BLaER1 (cell line): ENCODE results near the gene AMER3.
A peak's percentile ranks its signal among the peaks of the same experiment; 100 is the strongest.
"Not testable (repeated sequence)": the region's sequence is repeated elsewhere in the genome, so short reads cannot be mapped to it uniquely, and the experiment has no call there.

ENCODE experiments used
- H3K27ac ChIP-seq: shearing (Covaris generic); formaldehyde crosslinking; 2 replicates; pipeline ENCODE4 v1.8.1; 2022
- H3K27me3 ChIP-seq: shearing (Covaris generic); formaldehyde crosslinking; 2 replicates; pipeline ENCODE4 v1.8.1; 2022
- H3K36me3 ChIP-seq: shearing (Covaris generic); formaldehyde crosslinking; 2 replicates; pipeline ENCODE4 v1.8.1; 2022
- H3K4me1 ChIP-seq: shearing (Covaris generic); formaldehyde crosslinking; 2 replicates; pipeline ENCODE4 v1.8.1; 2022
- H3K4me2 ChIP-seq: shearing (Covaris generic); formaldehyde crosslinking; 2 replicates; pipeline ENCODE4 v1.8.1; 2022
- H3K4me3 ChIP-seq: shearing (Covaris generic); formaldehyde crosslinking; 2 replicates; pipeline ENCODE4 v1.8.1; 2022
- H3K9ac ChIP-seq: shearing (Covaris generic); formaldehyde crosslinking; 2 replicates; pipeline ENCODE4 v1.8.1; 2022
- H3K9me3 ChIP-seq: shearing (Covaris generic); formaldehyde crosslinking; 2 replicates; pipeline ENCODE4 v1.8.1; 2022
- H4K20me1 ChIP-seq: shearing (Covaris generic); formaldehyde crosslinking; 2 replicates; pipeline ENCODE4 v1.8.1; 2022
- Cebpa-rat ChIP-seq: shearing (Covaris generic); IDR thresholded peaks from 2 replicates; pipeline ENCODE4 v1.8.1; 2022

The AMER3 gene

GRCh38 chr2:130755256-130756052 is at the start of gene AMER3:
TSS of gene AMER3 (plus strand) at chr2:130755540. CDS start at chr2:130762073, 6,533 bp downstream.
- no peaks in the 10 kb centered on the region for H3K9me3 ChIP-seq
- H3K4me3 ChIP-seq = peak within 1 kb of the TSS; percentile 66
- H3K27me3 ChIP-seq = peaks cover 36% of the 10 kb centered on the region
- H3K36me3 ChIP-seq = no peaks in the 10 kb centered on the region
- H3K4me2 ChIP-seq = peak within 1 kb of the TSS; percentile 95
- no peak for TF ChIP-seq Cebpa-rat
- peaks cover 9% of the 10 kb centered on the region for H3K4me1 ChIP-seq
- no peak within 1 kb of the TSS for H3K9ac ChIP-seq
- no peak within 1 kb of the TSS for H3K27ac ChIP-seq
- peaks cover 11% of the 10 kb centered on the region for H4K20me1 ChIP-seq

- not testable (repeated sequence) for H3K27ac ChIP-seq, H3K27me3 ChIP-seq
Observed at GRCh38 chr2:130714795-130715194, 40.5 kb upstream of the AMER3 start.

GRCh38 chr2:130720036-130720435 is 35.3 kb upstream of the AMER3 start:
- Histone ChIP-seq H4K20me1 (no peaks in the 10 kb centered on the region), H3K27ac (no peak overlapping the region), H3K4me2 (no peak overlapping the region), H3K27me3 (no peaks in the 10 kb centered on the region), H3K9me3 (peaks cover 23% of the 10 kb centered on the region), H3K9ac (no peak overlapping the region), H3K4me3 (no peak overlapping the region), H3K4me1 (no peaks in the 10 kb centered on the region), H3K36me3 (no peaks in the 10 kb centered on the region)
- TF ChIP-seq Cebpa-rat = no peak

More at GRCh38 chr2:130714795-130715194, 40.5 kb upstream of the AMER3 start:
- H3K4me1 ChIP-seq, H3K9ac ChIP-seq, H3K4me3 ChIP-seq, H3K36me3 ChIP-seq, H3K4me2 ChIP-seq, H3K9me3 ChIP-seq, H4K20me1 ChIP-seq: not testable (repeated sequence)

- Histone ChIP-seq H4K20me1 (no peaks in the 10 kb centered on the region), H3K4me3 (no peak overlapping the region), H3K4me2 (no peak overlapping the region), H3K36me3 (no peaks in the 10 kb centered on the region), H3K27ac (no peak overlapping the region), H3K9me3 (peaks cover 23% of the 10 kb centered on the region), H3K4me1 (no peaks in the 10 kb centered on the region), H3K27me3 (no peaks in the 10 kb centered on the region), H3K9ac (no peak overlapping the region)
- no peak for TF ChIP-seq Cebpa-rat
Observed at GRCh38 chr2:130720528-130720927, 34.8 kb upstream of the AMER3 start.

- H3K27me3 ChIP-seq = no peaks in the 10 kb centered on the region
- H3K27ac ChIP-seq = no peak overlapping the region
- no peak overlapping the region for H3K4me2 ChIP-seq
- H3K36me3 ChIP-seq = no peaks in the 10 kb centered on the region
- H4K20me1 ChIP-seq = no peaks in the 10 kb centered on the region
- peaks cover 28% of the 10 kb centered on the region for H3K4me1 ChIP-seq
- H3K9ac ChIP-seq = no peak overlapping the region
- peaks cover 28% of the 10 kb centered on the region for H3K9me3 ChIP-seq
- no peak for TF ChIP-seq Cebpa-rat
- no peak overlapping the region for H3K4me3 ChIP-seq
Observed at GRCh38 chr2:130724455-130724854, 30.9 kb upstream of the AMER3 start.

GRCh38 chr2:130726614-130727180 is 28.6 kb upstream of the AMER3 start:
- TF ChIP-seq Cebpa-rat = no peak
- Histone ChIP-seq H3K4me2 (peak overlapping the region; percentile 73), H3K4me3 (peak overlapping the region; percentile 67), H3K36me3 (no peaks in the 10 kb centered on the region), H4K20me1 (no peaks in the 10 kb centered on the region), H3K27ac (peak overlapping the region; percentile 72), H3K9me3 (peaks cover 21% of the 10 kb centered on the region), H3K4me1 (peaks cover 28% of the 10 kb centered on the region), H3K9ac (peak overlapping the region; percentile 68), H3K27me3 (no peaks in the 10 kb centered on the region)

- Histone ChIP-seq H4K20me1 (no peaks in the 10 kb centered on the region), H3K9me3 (peaks cover 14% of the 10 kb centered on the region), H3K4me3 (peak overlapping the region; percentile 67), H3K36me3 (no peaks in the 10 kb centered on the region), H3K27me3 (no peaks in the 10 kb centered on the region), H3K4me2 (peak overlapping the region; percentile 73), H3K9ac (peak overlapping the region; percentile 68), H3K4me1 (peaks cover 28% of the 10 kb centered on the region), H3K27ac (peak overlapping the region; percentile 72)
- no peak for TF ChIP-seq Cebpa-rat
Observed at GRCh38 chr2:130727286-130727924, 27.9 kb upstream of the AMER3 start.

GRCh38 chr2:130728007-130728454 is 27.3 kb upstream of the AMER3 start:
- no peak for TF ChIP-seq Cebpa-rat
- H3K27me3 ChIP-seq = no peaks in the 10 kb centered on the region
- H3K4me1 ChIP-seq = peaks cover 28% of the 10 kb centered on the region
- peak overlapping the region; percentile 73 for H3K4me2 ChIP-seq
- H3K9ac ChIP-seq = no peak overlapping the region
- peaks cover 8% of the 10 kb centered on the region for H3K9me3 ChIP-seq
- no peaks in the 10 kb centered on the region for H3K36me3 ChIP-seq
- no peak overlapping the region for H3K27ac ChIP-seq
- no peaks in the 10 kb centered on the region for H4K20me1 ChIP-seq
- peak overlapping the region; percentile 67 for H3K4me3 ChIP-seq

- no peak within 1 kb of the TSS for H3K27ac ChIP-seq
- no peak for TF ChIP-seq Cebpa-rat
- H3K4me2 ChIP-seq = peak within 1 kb of the TSS; percentile 73
Observed at GRCh38 chr2:130728549-130729316, 26.6 kb upstream of the AMER3 start, which contains the start of gene GPR148. TSS of gene GPR148 (plus strand) at chr2:130729070. CDS start at chr2:130729152, 82 bp downstream.

More at GRCh38 chr2:130728549-130729316, 26.6 kb upstream of the AMER3 start, which contains the start of gene GPR148:
- peaks cover 28% of the 10 kb centered on the region for H3K4me1 ChIP-seq
- H3K9me3 ChIP-seq = peaks cover 5% of the 10 kb centered on the region
- H3K27me3 ChIP-seq = no peaks in the 10 kb centered on the region
- H4K20me1 ChIP-seq = no peaks in the 10 kb centered on the region
- H3K9ac ChIP-seq = no peak within 1 kb of the TSS
- H3K4me3 ChIP-seq = peak within 1 kb of the TSS; percentile 67
- no peaks in the 10 kb centered on the region for H3K36me3 ChIP-seq
